GM23338 (cell line): Measurements from ENCODE around the gene PRR22. TPM values are rescaled to one million over a fixed set of nuclear protein-coding genes. Genes with fewer than 3 reads are reported as not detected.
A peak's percentile ranks its signal among the peaks of the same experiment; 100 is the strongest.

Experiments used
- ATAC-seq: fragments of 200-7000 bp; cut with Tn5 transposase; 3 replicates; pipeline ENCODE4 v1.9.1; 2020
- DNase-seq: peaks from one replicate; pipeline ENCODE4 v3.0.0-alpha.2; 2015; ENCODE audit warnings: low spot score
- H2AFZ ChIP-seq: fragments of 200-600 bp; sonication (generic); 2 replicates; pipeline ENCODE4 v1.8.0; 2016; ENCODE audit warnings: antibody characterized with exemption, mild to moderate bottlenecking, moderate library complexity
- H3F3A ChIP-seq: fragments of 200-600 bp; sonication (generic); replicated peaks from 2 replicates; pipeline ENCODE4 v1.8.0; 2017; ENCODE audit warnings: antibody characterized with exemption, mixed run types, low read depth
- H3K27ac ChIP-seq: fragments of 200-600 bp; sonication (generic); 2 replicates; pipeline ENCODE4 v1.6.1; 2016; ENCODE audit warnings: low read depth
- H3K27me3 ChIP-seq: fragments of 200-600 bp; sonication (generic); 2 replicates; pipeline ENCODE4 v1.8.0; 2016; ENCODE audit warnings: mild to moderate bottlenecking, mixed run types, moderate library complexity; ENCODE audit not compliant: insufficient read depth
- H3K36me3 ChIP-seq: fragments of 200-600 bp; sonication (generic); 2 replicates; pipeline ENCODE4 v1.8.0; 2016; ENCODE audit warnings: mild to moderate bottlenecking; ENCODE audit not compliant: insufficient read depth
- H3K4me1 ChIP-seq: fragments of 200-600 bp; sonication (generic); 2 replicates; pipeline ENCODE4 v1.8.0; 2016; ENCODE audit warnings: mild to moderate bottlenecking, moderate library complexity; ENCODE audit not compliant: insufficient read depth
- H3K4me2 ChIP-seq: fragments of 200-600 bp; sonication (generic); 2 replicates; pipeline ENCODE4 v1.7.1; 2017; ENCODE audit warnings: mixed run types
- H3K4me3 ChIP-seq: fragments of 200-600 bp; sonication (generic); 2 replicates; pipeline ENCODE4 v1.6.1; 2016; ENCODE audit warnings: mixed run types
- H3K79me2 ChIP-seq: fragments of 200-600 bp; sonication (generic); replicated peaks from 2 replicates; pipeline ENCODE4 v1.8.0; 2017; ENCODE audit warnings: mild to moderate bottlenecking; ENCODE audit not compliant: insufficient read depth
- H3K9me2 ChIP-seq: fragments of 200-600 bp; sonication (generic); 2 replicates; pipeline ENCODE4 v1.8.0; 2017; ENCODE audit not compliant: insufficient read depth
- H4K20me1 ChIP-seq: fragments of 200-600 bp; sonication (generic); replicated peaks from 2 replicates; pipeline ENCODE4 v1.8.0; 2017; ENCODE audit warnings: mild to moderate bottlenecking; ENCODE audit not compliant: insufficient read depth
- H3K27ac Mint-ChIP-seq: 2 replicates; pipeline ENCODE4 v1.8.0; 2020; ENCODE audit warnings: inconsistent platforms, mild to moderate bottlenecking, moderate library complexity, mixed read lengths
- H3K27me3 Mint-ChIP-seq: 3 replicates; pipeline ENCODE4 v1.8.0; 2022; ENCODE audit warnings: low read depth, mild to moderate bottlenecking, moderate library complexity, mixed read lengths, inconsistent platforms; ENCODE audit not compliant: insufficient read depth, poor library complexity
- H3K36me3 Mint-ChIP-seq: 3 replicates; pipeline ENCODE4 v1.8.0; 2021; ENCODE audit warnings: low read depth, mild to moderate bottlenecking, inconsistent platforms, moderate library complexity, mixed read lengths
- H3K4me1 Mint-ChIP-seq: 3 replicates; pipeline ENCODE4 v1.8.0; 2020; ENCODE audit warnings: mild to moderate bottlenecking, inconsistent platforms, mixed read lengths
- H3K4me3 Mint-ChIP-seq: 3 replicates; pipeline ENCODE4 v1.8.0; 2021; ENCODE audit warnings: moderate library complexity, mild to moderate bottlenecking, inconsistent platforms, mixed read lengths
- H3K9me3 Mint-ChIP-seq: 3 replicates; pipeline ENCODE4 v1.8.0; 2020; ENCODE audit warnings: moderate library complexity, mild to moderate bottlenecking, inconsistent platforms, mixed read lengths
- CREB1 ChIP-seq: fragments of 250-450 bp; sonication (Bioruptor Pico); IDR thresholded peaks from 2 replicates; pipeline ENCODE4 v1.5.0; 2020; ENCODE audit warnings: low read depth, mild to moderate bottlenecking, moderate library complexity
- EZH2 ChIP-seq: fragments of 200-600 bp; sonication (generic); IDR thresholded peaks from one replicate; pipeline ENCODE4 v1.8.0; 2017; ENCODE audit warnings: antibody characterized with exemption, mild to moderate bottlenecking, low read depth; ENCODE audit not compliant: unreplicated experiment
- EZH2phosphoT487 ChIP-seq: fragments of 200-600 bp; sonication (generic); IDR thresholded peaks from one replicate; pipeline ENCODE4 v1.8.1; 2018; ENCODE audit warnings: antibody characterized with exemption; ENCODE audit not compliant: unreplicated experiment
- NANOG ChIP-seq: IDR thresholded peaks from 2 replicates; pipeline ENCODE4 v1.6.1; 2016; ENCODE audit warnings: antibody characterized with exemption, borderline replicate concordance
- POLR2AphosphoS5 ChIP-seq: IDR thresholded peaks from 2 replicates; pipeline ENCODE4 v1.6.1; 2016; ENCODE audit warnings: antibody characterized with exemption, low read depth
- STAT1 ChIP-seq: IDR thresholded peaks from one replicate; pipeline ENCODE4 v1.6.1; 2016; ENCODE audit warnings: antibody characterized with exemption; ENCODE audit not compliant: unreplicated experiment
- ZNF114 ChIP-seq: fragments of 250-450 bp; sonication (Bioruptor Pico); IDR thresholded peaks from 2 replicates; pipeline ENCODE4 v1.5.0; 2020; ENCODE audit warnings: mild to moderate bottlenecking, moderate library complexity
- polyA plus RNA-seq: library from polyadenylated mRNA; unstranded; fragments of >200 nt; fragmentation: Nextera tagmentation; extraction: Ambion mirVana; gene quantifications from 2 replicates; pipeline ENCODE4 v1.2.1, GENCODE V29; 2016
- total RNA-seq: library from RNA; depleted of rRNA; stranded (reverse); fragments of >200 nt; shearing (Covaris generic); gene quantifications from 2 replicates; pipeline ENCODE4 v1.2.3, GENCODE V29; 2014
- TF ChIP-seq, protein P1 (sequence below), 2 experiments: fragments of 200-600 bp in 1 of 2; sonication (generic) in 1 of 2; conservative IDR thresholded peaks; 2 replicates each; pipeline versions ENCODE4 v1.5.1 to v1.6.1; 2016 to 2017; ENCODE audit warnings: antibody characterized with exemption in 2 of 2, low read depth in 2 of 2, mild to moderate bottlenecking in 2 of 2, moderate library complexity in 1 of 2
- TF ChIP-seq, protein P2 (sequence below): IDR thresholded peaks from 2 replicates; pipeline ENCODE4 v1.6.1; 2016; ENCODE audit warnings: antibody characterized with exemption
- TF ChIP-seq, protein P3 (sequence below): IDR thresholded peaks from one replicate; pipeline ENCODE4 v1.6.1; 2018; ENCODE audit warnings: antibody characterized with exemption; ENCODE audit not compliant: unreplicated experiment

Gene PRR22
- total and polyA plus RNA-seq, 2 experiments from 2014 or later, result 1.0 to 1.2 TPM

GRCh38 chr19:5788422-5788821 lies 3.9 kb upstream of the PRR22 start:
- peaks cover 19% of the 10 kb centered on the region for H3K27me3 Mint-ChIP-seq
- no peaks in the 10 kb centered on the region; the same call in 1 of the 3 replicates for H3K9me3 Mint-ChIP-seq
- Histone ChIP-seq H3K4me3 (no peak overlapping the region), H2AFZ (no peak overlapping the region), H3K36me3 (peaks cover 5% of the 10 kb centered on the region; the same call in 1 of the 2 replicates), H4K20me1 (peaks cover 3% of the 10 kb centered on the region; the same call in 1 of the 2 replicates), H3K4me1 (no peaks in the 10 kb centered on the region), H3K27ac (no peak overlapping the region), H3K27me3 (no peaks in the 10 kb centered on the region), H3K9me2 (no peaks in the 10 kb centered on the region), H3K4me2 (no peak overlapping the region), H3K79me2 (no peaks in the 10 kb centered on the region), H3F3A (no peaks in the 10 kb centered on the region)
- H3K36me3 Mint-ChIP-seq, result peaks cover 41% of the 10 kb centered on the region
- TF ChIP-seq EZH2 (no peak), NANOG (no peak), ZNF114 (no peak), EZH2phosphoT487 (no peak), CREB1 (no peak), POLR2AphosphoS5 (no peak), STAT1 (no peak)
- TF ChIP-seq, protein P1, sequence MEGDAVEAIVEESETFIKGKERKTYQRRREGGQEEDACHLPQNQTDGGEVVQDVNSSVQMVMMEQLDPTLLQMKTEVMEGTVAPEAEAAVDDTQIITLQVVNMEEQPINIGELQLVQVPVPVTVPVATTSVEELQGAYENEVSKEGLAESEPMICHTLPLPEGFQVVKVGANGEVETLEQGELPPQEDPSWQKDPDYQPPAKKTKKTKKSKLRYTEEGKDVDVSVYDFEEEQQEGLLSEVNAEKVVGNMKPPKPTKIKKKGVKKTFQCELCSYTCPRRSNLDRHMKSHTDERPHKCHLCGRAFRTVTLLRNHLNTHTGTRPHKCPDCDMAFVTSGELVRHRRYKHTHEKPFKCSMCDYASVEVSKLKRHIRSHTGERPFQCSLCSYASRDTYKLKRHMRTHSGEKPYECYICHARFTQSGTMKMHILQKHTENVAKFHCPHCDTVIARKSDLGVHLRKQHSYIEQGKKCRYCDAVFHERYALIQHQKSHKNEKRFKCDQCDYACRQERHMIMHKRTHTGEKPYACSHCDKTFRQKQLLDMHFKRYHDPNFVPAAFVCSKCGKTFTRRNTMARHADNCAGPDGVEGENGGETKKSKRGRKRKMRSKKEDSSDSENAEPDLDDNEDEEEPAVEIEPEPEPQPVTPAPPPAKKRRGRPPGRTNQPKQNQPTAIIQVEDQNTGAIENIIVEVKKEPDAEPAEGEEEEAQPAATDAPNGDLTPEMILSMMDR (conservative IDR thresholded peaks at IDR 0.05; ENCODE audit: low read depth in 2 of 2), result no peak
- TF ChIP-seq, protein P2, sequence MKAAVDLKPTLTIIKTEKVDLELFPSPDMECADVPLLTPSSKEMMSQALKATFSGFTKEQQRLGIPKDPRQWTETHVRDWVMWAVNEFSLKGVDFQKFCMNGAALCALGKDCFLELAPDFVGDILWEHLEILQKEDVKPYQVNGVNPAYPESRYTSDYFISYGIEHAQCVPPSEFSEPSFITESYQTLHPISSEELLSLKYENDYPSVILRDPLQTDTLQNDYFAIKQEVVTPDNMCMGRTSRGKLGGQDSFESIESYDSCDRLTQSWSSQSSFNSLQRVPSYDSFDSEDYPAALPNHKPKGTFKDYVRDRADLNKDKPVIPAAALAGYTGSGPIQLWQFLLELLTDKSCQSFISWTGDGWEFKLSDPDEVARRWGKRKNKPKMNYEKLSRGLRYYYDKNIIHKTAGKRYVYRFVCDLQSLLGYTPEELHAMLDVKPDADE, result no peak
- TF ChIP-seq, protein P3, sequence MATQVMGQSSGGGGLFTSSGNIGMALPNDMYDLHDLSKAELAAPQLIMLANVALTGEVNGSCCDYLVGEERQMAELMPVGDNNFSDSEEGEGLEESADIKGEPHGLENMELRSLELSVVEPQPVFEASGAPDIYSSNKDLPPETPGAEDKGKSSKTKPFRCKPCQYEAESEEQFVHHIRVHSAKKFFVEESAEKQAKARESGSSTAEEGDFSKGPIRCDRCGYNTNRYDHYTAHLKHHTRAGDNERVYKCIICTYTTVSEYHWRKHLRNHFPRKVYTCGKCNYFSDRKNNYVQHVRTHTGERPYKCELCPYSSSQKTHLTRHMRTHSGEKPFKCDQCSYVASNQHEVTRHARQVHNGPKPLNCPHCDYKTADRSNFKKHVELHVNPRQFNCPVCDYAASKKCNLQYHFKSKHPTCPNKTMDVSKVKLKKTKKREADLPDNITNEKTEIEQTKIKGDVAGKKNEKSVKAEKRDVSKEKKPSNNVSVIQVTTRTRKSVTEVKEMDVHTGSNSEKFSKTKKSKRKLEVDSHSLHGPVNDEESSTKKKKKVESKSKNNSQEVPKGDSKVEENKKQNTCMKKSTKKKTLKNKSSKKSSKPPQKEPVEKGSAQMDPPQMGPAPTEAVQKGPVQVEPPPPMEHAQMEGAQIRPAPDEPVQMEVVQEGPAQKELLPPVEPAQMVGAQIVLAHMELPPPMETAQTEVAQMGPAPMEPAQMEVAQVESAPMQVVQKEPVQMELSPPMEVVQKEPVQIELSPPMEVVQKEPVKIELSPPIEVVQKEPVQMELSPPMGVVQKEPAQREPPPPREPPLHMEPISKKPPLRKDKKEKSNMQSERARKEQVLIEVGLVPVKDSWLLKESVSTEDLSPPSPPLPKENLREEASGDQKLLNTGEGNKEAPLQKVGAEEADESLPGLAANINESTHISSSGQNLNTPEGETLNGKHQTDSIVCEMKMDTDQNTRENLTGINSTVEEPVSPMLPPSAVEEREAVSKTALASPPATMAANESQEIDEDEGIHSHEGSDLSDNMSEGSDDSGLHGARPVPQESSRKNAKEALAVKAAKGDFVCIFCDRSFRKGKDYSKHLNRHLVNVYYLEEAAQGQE, result no peak
- H3K4me1 Mint-ChIP-seq, result peaks cover 5% of the 10 kb centered on the region
- 0 out of 3 replicates have a peak overlapping the region, but pooled peaks have one; percentile 32 for H3K4me3 Mint-ChIP-seq
- no peak overlapping the region for H3K27ac Mint-ChIP-seq
- DNase-seq (no peak), ATAC-seq (no peak)
